HCT116 (cell line): ENCODE data around the gene IGSF21. TPM values are rescaled to one million over a fixed set of nuclear protein-coding genes. Genes with fewer than 3 reads are reported as not detected.

ENCODE experiments used
- ATAC-seq: fragments of 200-7000 bp; cut with Tn5 transposase; 2 replicates; pipeline ENCODE4 v1.9.1; 2020; ENCODE audit warnings: mild to moderate bottlenecking, moderate library complexity
- BruUV-seq: library from RNA; stranded (reverse); fragments of 400-500 nt; replicated peaks from 2 replicates; lab custom pipeline; 2021; lab: Mats Ljungman, UMichigan
- CTCF ChIA-PET: fragments of 300-600 bp; sonication (Branson Sonifier 250); formaldehyde crosslinking; loops from one replicate; lab custom pipeline; 2021; ENCODE audit warnings: antibody characterized with exemption; lab: Charles Lee
- POLR2A ChIA-PET: fragments of 300-600, 350-600 bp; sonication (Branson Sonifier 250); formaldehyde crosslinking; loops from one replicate; lab custom pipeline; 2021; ENCODE audit warnings: antibody characterized with exemption; lab: Charles Lee
- RAD21 ChIA-PET, 2 experiments: fragments of 300-600 bp; sonication (Branson Sonifier 250); formaldehyde crosslinking; loops; one replicate each; lab custom pipeline; 2023; ENCODE audit warnings: low total read pairs in 2 of 2; ENCODE audit not compliant: uncharacterized antibody in 2 of 2, unreplicated experiment in 2 of 2, low non-redundant PET in 1 of 2; lab: Charles Lee
- DNase-seq: peaks from one replicate; pipeline ENCODE4 v3.0.0-alpha.2; 2010; ENCODE audit warnings: low read depth, low spot score
- H2AFZ ChIP-seq: fragments of 200-600 bp; shearing (Covaris generic), sonication (generic); 2 replicates; pipeline ENCODE4 v1.6.1; 2017; ENCODE audit warnings: low read depth, mixed run types, mixed read lengths, antibody characterized with exemption, low read length; ENCODE audit not compliant: poor library complexity, severe bottlenecking
- H3K27ac ChIP-seq: 2 replicates; pipeline ENCODE4 v1.5.1; 2012; ENCODE audit warnings: low read depth, low read length
- H3K27me3 ChIP-seq: fragments of 200-600 bp; sonication (generic); 2 replicates; pipeline ENCODE4 v1.6.1; 2016; ENCODE audit warnings: mixed run types, low read length, mixed read lengths; ENCODE audit not compliant: insufficient read depth
- H3K36me3 ChIP-seq, 2 experiments: fragments of 200-500 bp in 1 of 2; fragments of 200-600 bp in 1 of 2; sonication (Bioruptor generic) in 1 of 2; sonication (generic) in 1 of 2; 2 replicates each; pipeline versions ENCODE4 v1.5.1 to v1.6.1; 2014 to 2016; ENCODE audit warnings: low read length in 2 of 2, inconsistent platforms in 1 of 2, mixed read lengths in 1 of 2, mixed run types in 1 of 2; ENCODE audit not compliant: insufficient read depth in 2 of 2, control insufficient read depth in 1 of 2
- H3K4me1 ChIP-seq, 2 experiments: fragments of 200-600 bp in 1 of 2; sonication (generic) in 1 of 2; 2 replicates each; pipeline versions ENCODE4 v1.5.1 to v1.6.1; 2012 to 2017; ENCODE audit warnings: low read length in 2 of 2, inconsistent platforms in 1 of 2, mild to moderate bottlenecking in 1 of 2, mixed read lengths in 1 of 2, mixed run types in 1 of 2, moderate library complexity in 1 of 2; ENCODE audit not compliant: insufficient read depth in 2 of 2, control insufficient read depth in 1 of 2
- H3K4me2 ChIP-seq: fragments of 200-600 bp; sonication (generic); 2 replicates; pipeline ENCODE4 v1.6.1; 2017; ENCODE audit warnings: mixed run types, low read length, mixed read lengths
- H3K4me3 ChIP-seq, 2 experiments: fragments of 200-600 bp in 1 of 2; sonication (generic) in 1 of 2; replicated peaks in 1 of 2; 2 replicates each; pipeline ENCODE4 v1.5.1; 2011 to 2016; ENCODE audit warnings: low read length in 2 of 2, control low read depth in 1 of 2, low read depth in 1 of 2, mild to moderate bottlenecking in 1 of 2, mixed read lengths in 1 of 2, mixed run types in 1 of 2
- H3K79me2 ChIP-seq: fragments of 200-600 bp; sonication (generic); 2 replicates; pipeline ENCODE4 v1.6.1; 2017; ENCODE audit warnings: mild to moderate bottlenecking, mixed run types, low read length, moderate library complexity, mixed read lengths; ENCODE audit not compliant: insufficient read depth
- H3K9ac ChIP-seq: fragments of 200-600 bp; sonication (generic); 2 replicates; pipeline ENCODE4 v1.6.1; 2016; ENCODE audit warnings: low read length, mixed read lengths
- H3K9me2 ChIP-seq: fragments of 200-600 bp; sonication (generic), shearing (Covaris generic); 2 replicates; pipeline ENCODE4 v1.6.1; 2017; ENCODE audit warnings: mixed run types, mild to moderate bottlenecking, moderate library complexity; ENCODE audit not compliant: insufficient read depth
- H3K9me3 ChIP-seq, 2 experiments: fragments of 200-500 bp in 1 of 2; fragments of 200-600 bp in 1 of 2; sonication (Bioruptor generic) in 1 of 2; sonication (generic) in 1 of 2; 2 replicates each; pipeline ENCODE4 v1.6.1; 2014 to 2017; ENCODE audit warnings: low read length in 2 of 2, mixed read lengths in 2 of 2, inconsistent platforms in 1 of 2, low read depth in 1 of 2, mild to moderate bottlenecking in 1 of 2, mixed run types in 1 of 2, moderate library complexity in 1 of 2; ENCODE audit not compliant: control insufficient read depth in 1 of 2, insufficient read depth in 1 of 2
- H4K20me1 ChIP-seq: fragments of 200-600 bp; sonication (generic), shearing (Covaris generic); 2 replicates; pipeline ENCODE4 v1.6.1; 2017; ENCODE audit warnings: mixed run types, mild to moderate bottlenecking, moderate library complexity; ENCODE audit not compliant: insufficient read depth
- CBX3 ChIP-seq: IDR thresholded peaks from 2 replicates; pipeline ENCODE4 v1.6.1; 2012; ENCODE audit warnings: low read depth
- EGR1 ChIP-seq: IDR thresholded peaks from 2 replicates; pipeline ENCODE4 v1.6.1; 2012; ENCODE audit warnings: low read depth
- ELF1 ChIP-seq: IDR thresholded peaks from 2 replicates; pipeline ENCODE4 v1.6.1; 2012; ENCODE audit warnings: low read depth, borderline replicate concordance
- EZH2 ChIP-seq: fragments of 200-600 bp; sonication (generic); IDR thresholded peaks from 2 replicates; pipeline ENCODE4 v1.6.1; 2017; ENCODE audit warnings: antibody characterized with exemption, mixed run types
- EZH2phosphoT487 ChIP-seq: fragments of 200-600 bp; IDR thresholded peaks from 2 replicates; pipeline ENCODE4 v1.6.1; 2018; ENCODE audit warnings: antibody characterized with exemption, borderline replicate concordance
- FOSL1 ChIP-seq: IDR thresholded peaks from 2 replicates; pipeline ENCODE4 v1.6.1; 2012; ENCODE audit warnings: low read depth
- JUND ChIP-seq: IDR thresholded peaks from 2 replicates; pipeline ENCODE4 v1.6.1; 2012
- POLR2AphosphoS5 ChIP-seq: IDR thresholded peaks from 2 replicates; pipeline ENCODE4 v1.6.1; 2011; ENCODE audit warnings: mild to moderate bottlenecking, low read depth, low read length, moderate library complexity
- SP1 ChIP-seq: IDR thresholded peaks from 2 replicates; pipeline ENCODE4 v1.6.1; 2012; ENCODE audit warnings: low read depth
- SRF ChIP-seq: IDR thresholded peaks from 2 replicates; pipeline ENCODE4 v1.6.1; 2012; ENCODE audit warnings: low read depth
- YY1 ChIP-seq: IDR thresholded peaks from 2 replicates; pipeline ENCODE4 v1.6.1; 2011; ENCODE audit warnings: low read length, low read depth, moderate library complexity, mild to moderate bottlenecking; ENCODE audit not compliant: insufficient replicate concordance; ENCODE audit errors: extremely low read depth
- ZNF274 ChIP-seq: fragments of 200-500 bp; sonication (Bioruptor generic); IDR thresholded peaks from 2 replicates; pipeline ENCODE4 v1.6.1; 2014; ENCODE audit warnings: mild to moderate bottlenecking, low read depth, low read length, inconsistent platforms
- intact Hi-C: fragments of 100-400 bp; cut with micrococcal nuclease; formaldehyde crosslinking; loops from 2 replicates; pipeline ENCODE4 v1.10.0; 2022
- total RNA-seq: library from RNA; stranded (reverse); gene quantifications from one replicate; pipeline ENCODE4 v1.2.1, GENCODE V29; 2021; ENCODE audit not compliant: unreplicated experiment
- TF ChIP-seq, protein P1 (sequence below): IDR thresholded peaks from 2 replicates; pipeline ENCODE4 v1.6.1; 2012
- TF ChIP-seq, protein P2 (sequence below), 3 experiments: fragments of 200-600 bp in 1 of 3; sonication (generic) in 1 of 3; IDR thresholded peaks in 2 of 3; conservative IDR thresholded peaks in 1 of 3; 2 replicates each; pipeline ENCODE4 v1.5.1; 2012 to 2017; ENCODE audit warnings: low read depth in 2 of 3, low read length in 2 of 3, antibody characterized with exemption in 1 of 3, borderline replicate concordance in 1 of 3, control low read depth in 1 of 3, mild to moderate bottlenecking in 1 of 3, mixed read lengths in 1 of 3, mixed run types in 1 of 3, moderate library complexity in 1 of 3; ENCODE audit not compliant: insufficient read depth in 1 of 3

IGSF21 gene
- total RNA-seq, 1 experiment from 2014 or later, result not detected

DNA sequence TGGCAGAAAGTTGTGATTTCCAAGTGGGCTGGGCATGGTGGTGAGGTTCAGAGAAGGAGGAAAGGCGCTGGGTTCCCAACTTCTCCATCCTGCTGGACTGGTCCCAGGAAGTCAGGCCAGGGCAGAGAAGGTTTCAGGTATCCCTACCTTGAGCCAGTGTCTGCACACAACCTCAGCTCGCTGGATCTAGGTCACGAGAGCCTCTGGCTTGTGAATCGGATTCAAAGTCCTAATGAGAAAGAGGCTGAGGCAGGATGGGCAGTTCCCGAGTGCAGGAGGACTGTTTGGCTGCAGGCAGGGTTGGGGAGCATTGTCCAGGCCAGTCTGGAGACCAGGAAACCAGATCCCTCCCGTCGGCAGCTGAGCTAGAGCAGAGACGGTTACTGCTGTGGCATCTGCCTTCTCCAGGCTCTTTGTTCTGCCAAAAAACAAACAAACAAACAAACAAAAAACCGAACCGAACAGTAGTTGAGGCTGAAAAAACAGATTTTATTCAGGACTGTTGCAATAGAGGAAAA lies 19.5 kb upstream of the IGSF21 start:
- Histone ChIP-seq H3K27me3 (peaks cover 13% of the 10 kb centered on the region; the same call in 1 of the 2 replicates), H3K9me2 (no peaks in the 10 kb centered on the region), H3K79me2 (no peaks in the 10 kb centered on the region), H3K4me3 (no peak overlapping the region), H3K9me3 (no peaks in the 10 kb centered on the region), H3K4me2 (no peak overlapping the region), H4K20me1 (no peaks in the 10 kb centered on the region), H3K36me3 (no peaks in the 10 kb centered on the region), H3K9ac (no peak overlapping the region), H3K4me1 (peaks cover 14 to 15% of the 10 kb centered on the region in 2 experiments), H3K27ac (no peak overlapping the region), H2AFZ (no peak overlapping the region)
- intact Hi-C loops, result no loop called here
- ChIA-PET POLR2A (no interaction called here), CTCF (no interaction called here), RAD21 (no interaction called here)
- BruUV-seq, result no TSS peak
- ATAC-seq, result no peak
- TF ChIP-seq, protein P1, sequence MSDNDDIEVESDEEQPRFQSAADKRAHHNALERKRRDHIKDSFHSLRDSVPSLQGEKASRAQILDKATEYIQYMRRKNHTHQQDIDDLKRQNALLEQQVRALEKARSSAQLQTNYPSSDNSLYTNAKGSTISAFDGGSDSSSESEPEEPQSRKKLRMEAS, result no peak
- TF ChIP-seq SRF, result no peak
- TF ChIP-seq, protein P2, sequence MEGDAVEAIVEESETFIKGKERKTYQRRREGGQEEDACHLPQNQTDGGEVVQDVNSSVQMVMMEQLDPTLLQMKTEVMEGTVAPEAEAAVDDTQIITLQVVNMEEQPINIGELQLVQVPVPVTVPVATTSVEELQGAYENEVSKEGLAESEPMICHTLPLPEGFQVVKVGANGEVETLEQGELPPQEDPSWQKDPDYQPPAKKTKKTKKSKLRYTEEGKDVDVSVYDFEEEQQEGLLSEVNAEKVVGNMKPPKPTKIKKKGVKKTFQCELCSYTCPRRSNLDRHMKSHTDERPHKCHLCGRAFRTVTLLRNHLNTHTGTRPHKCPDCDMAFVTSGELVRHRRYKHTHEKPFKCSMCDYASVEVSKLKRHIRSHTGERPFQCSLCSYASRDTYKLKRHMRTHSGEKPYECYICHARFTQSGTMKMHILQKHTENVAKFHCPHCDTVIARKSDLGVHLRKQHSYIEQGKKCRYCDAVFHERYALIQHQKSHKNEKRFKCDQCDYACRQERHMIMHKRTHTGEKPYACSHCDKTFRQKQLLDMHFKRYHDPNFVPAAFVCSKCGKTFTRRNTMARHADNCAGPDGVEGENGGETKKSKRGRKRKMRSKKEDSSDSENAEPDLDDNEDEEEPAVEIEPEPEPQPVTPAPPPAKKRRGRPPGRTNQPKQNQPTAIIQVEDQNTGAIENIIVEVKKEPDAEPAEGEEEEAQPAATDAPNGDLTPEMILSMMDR (IDR thresholded peaks at IDR 0.05 in 2 of 3, conservative IDR thresholded peaks at IDR 0.05 in 1 of 3; ENCODE audit: borderline replicate concordance in 1 of 3, insufficient read depth in 1 of 3, low read depth in 2 of 3, low read length in 2 of 3), result no peak
- TF ChIP-seq EGR1, result no peak
- TF ChIP-seq EZH2phosphoT487, result no peak
- no peak for TF ChIP-seq ELF1
- no peak for TF ChIP-seq ZNF274
- DNase-seq, result no peak

DNA sequence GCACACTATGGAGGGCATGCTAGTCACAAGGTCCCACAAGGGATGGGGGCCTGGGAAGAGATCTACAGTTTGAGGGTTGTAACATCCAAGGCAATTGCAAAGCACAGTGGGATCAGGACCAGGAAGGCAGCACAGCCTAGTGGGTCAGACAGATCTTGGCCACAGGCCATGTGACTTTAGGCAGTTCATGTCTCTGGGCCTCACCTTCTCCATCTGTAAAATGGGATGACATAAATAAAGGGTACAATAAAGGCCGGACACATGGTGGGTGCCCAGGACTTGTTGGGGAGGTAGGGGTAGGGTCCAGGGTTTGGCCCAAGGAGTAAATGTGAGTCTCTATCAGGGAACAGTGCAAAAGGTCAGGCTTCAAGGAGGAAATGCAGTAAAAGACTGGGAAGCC lies 18.1 kb upstream of the IGSF21 start:
- Histone ChIP-seq H3K9me3 (no peaks in the 10 kb centered on the region), H2AFZ (no peak overlapping the region), H3K9ac (no peak overlapping the region), H3K27me3 (peaks cover 4% of the 10 kb centered on the region; the same call in 1 of the 2 replicates), H3K27ac (no peak overlapping the region), H4K20me1 (no peaks in the 10 kb centered on the region), H3K4me1 (peaks cover 14 to 15% of the 10 kb centered on the region in 2 experiments), H3K79me2 (no peaks in the 10 kb centered on the region), H3K9me2 (no peaks in the 10 kb centered on the region), H3K4me3 (no peak overlapping the region), H3K36me3 (no peaks in the 10 kb centered on the region), H3K4me2 (no peak overlapping the region)
- no TSS peak for BruUV-seq
- ATAC-seq (no peak), DNase-seq (no peak)
- intact Hi-C loops, result no loop called here
- ChIA-PET CTCF (no interaction called here), POLR2A (no interaction called here), RAD21 (no interaction called here)
- no peak for TF ChIP-seq ELF1
- no peak for TF ChIP-seq POLR2AphosphoS5
- TF ChIP-seq SP1, result no peak
- TF ChIP-seq, protein P2 (IDR thresholded peaks at IDR 0.05 in 2 of 3, conservative IDR thresholded peaks at IDR 0.05 in 1 of 3; ENCODE audit: borderline replicate concordance in 1 of 3, insufficient read depth in 1 of 3, low read depth in 2 of 3, low read length in 2 of 3), result no peak
- TF ChIP-seq, protein P1, result no peak
- no peak for TF ChIP-seq EZH2phosphoT487
- no peak for TF ChIP-seq FOSL1
- no peak for TF ChIP-seq YY1
- no peak for TF ChIP-seq CBX3
- no peak for TF ChIP-seq SRF
- no peak for TF ChIP-seq EZH2
- TF ChIP-seq JUND, result no peak
